ENCODE results near the gene ITGAV. TPM values are rescaled to one million over a fixed set of nuclear protein-coding genes. Genes with fewer than 3 reads are reported as not detected.

Gene ITGAV
- total RNA-seq, 2 donors from 2014 or later: 63.7 to 79.7 TPM

DNA sequence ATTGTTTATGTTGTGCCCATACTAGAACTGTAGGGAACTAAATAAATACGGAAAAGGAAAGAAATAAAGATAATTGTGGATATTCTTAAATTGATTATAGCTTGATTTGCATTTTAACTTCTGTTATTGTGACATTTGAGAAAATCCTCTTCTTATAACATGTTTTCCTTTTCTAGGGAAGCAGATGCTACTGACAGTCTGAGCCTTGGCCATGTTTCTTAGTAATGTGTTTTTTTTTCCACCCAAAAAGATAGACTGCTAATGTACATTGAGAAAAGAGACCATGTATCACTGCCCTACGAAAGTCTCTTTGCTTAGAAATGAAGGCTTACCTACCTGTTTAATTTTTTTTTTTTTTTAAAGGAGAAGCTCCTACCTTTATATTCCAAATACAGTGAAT, 22.2 kb downstream of the ITGAV start:
- Histone ChIP-seq H3K36me3 (ENCODE audit: control insufficient read depth, insufficient read depth, low read length) (peaks cover 65% of the 10 kb centered on the region), H3K4me3 (ENCODE audit: low read length) (no peak overlapping the region), H3K9ac (ENCODE audit: extremely low read depth, low read length, poor library complexity, severe bottlenecking) (no peak overlapping the region), H3K27ac (ENCODE audit: low read depth, low read length) (no peak overlapping the region), H3K9me3 (ENCODE audit: control insufficient read depth, low read length) (no peaks in the 10 kb centered on the region), H3K27me3 (ENCODE audit: control insufficient read depth, insufficient read depth, low read length, poor library complexity, severe bottlenecking) (no peaks in the 10 kb centered on the region), H3K4me1 (ENCODE audit: control insufficient read depth, insufficient read depth, low read length) (peaks cover 4% of the 10 kb centered on the region)
- 90 to 100% methylated on average over 1 to 2 of the region's 2 CpGs for WGBS, 2 experiments (ENCODE audit: insufficient coverage in 1 of 2, insufficient read length in 1 of 2)
- peaks cover 29% of the 10 kb centered on the region for H3K4me1 Mint-ChIP-seq
- no peak for DNase-seq
- H3K36me3 Mint-ChIP-seq (ENCODE audit: low read depth): peaks cover 8% of the 10 kb centered on the region
- no peak overlapping the region for H3K27ac Mint-ChIP-seq
- no peaks in the 10 kb centered on the region for H3K9me3 Mint-ChIP-seq
- H3K27me3 Mint-ChIP-seq (ENCODE audit: insufficient read depth): no peaks in the 10 kb centered on the region
- TF ChIP-seq, protein P1, sequence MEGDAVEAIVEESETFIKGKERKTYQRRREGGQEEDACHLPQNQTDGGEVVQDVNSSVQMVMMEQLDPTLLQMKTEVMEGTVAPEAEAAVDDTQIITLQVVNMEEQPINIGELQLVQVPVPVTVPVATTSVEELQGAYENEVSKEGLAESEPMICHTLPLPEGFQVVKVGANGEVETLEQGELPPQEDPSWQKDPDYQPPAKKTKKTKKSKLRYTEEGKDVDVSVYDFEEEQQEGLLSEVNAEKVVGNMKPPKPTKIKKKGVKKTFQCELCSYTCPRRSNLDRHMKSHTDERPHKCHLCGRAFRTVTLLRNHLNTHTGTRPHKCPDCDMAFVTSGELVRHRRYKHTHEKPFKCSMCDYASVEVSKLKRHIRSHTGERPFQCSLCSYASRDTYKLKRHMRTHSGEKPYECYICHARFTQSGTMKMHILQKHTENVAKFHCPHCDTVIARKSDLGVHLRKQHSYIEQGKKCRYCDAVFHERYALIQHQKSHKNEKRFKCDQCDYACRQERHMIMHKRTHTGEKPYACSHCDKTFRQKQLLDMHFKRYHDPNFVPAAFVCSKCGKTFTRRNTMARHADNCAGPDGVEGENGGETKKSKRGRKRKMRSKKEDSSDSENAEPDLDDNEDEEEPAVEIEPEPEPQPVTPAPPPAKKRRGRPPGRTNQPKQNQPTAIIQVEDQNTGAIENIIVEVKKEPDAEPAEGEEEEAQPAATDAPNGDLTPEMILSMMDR (conservative IDR thresholded peaks at IDR 0.05): no peak
- no peak overlapping the region for H3K4me3 Mint-ChIP-seq

DNA sequence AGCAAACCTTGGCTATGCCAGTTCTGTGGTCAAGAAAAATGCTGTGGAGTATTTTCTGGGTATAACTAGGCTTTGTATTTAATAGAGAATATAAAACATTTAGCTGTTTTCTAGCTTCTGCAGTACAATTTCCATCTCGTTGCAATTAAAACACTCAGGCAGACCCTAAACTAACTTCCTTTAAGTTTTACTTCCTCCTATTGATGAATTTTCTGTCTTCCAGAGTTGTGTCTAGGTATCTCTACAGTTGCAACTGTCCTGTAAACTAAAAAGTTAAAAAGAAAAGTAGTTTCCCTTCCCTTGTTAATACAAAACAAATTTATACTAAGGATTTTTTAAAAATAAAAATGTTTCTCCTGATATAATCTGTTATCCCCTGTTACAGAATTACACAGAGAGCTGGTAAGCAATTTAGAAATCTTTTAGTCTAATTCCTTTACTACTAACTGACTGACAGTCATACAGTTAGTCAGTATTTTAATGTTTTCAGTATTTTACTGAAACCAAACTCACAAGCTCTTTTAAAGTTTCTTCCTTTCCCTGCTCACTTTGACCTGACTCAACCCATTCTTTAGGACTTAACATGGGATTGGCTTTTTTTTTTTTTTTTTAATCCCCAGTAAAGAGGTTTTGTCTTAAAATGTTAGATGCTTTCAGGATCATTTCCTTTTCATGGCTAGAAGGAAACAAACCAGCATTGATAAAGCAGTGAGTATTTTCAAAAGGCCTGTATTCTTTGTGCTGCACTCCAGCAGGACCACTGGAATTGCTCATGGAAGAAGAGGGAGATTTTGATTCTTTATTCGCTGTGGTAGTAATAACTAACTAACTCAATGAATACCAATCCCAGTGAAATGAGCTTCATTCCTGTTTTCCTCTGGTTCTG, 22.9 kb downstream of the ITGAV start:
- Mint-ChIP-seq H3K27me3 (ENCODE audit: insufficient read depth) (no peaks in the 10 kb centered on the region), H3K4me1 (peaks cover 29% of the 10 kb centered on the region), H3K27ac (peak overlapping the region; percentile 35), H3K9me3 (no peaks in the 10 kb centered on the region), H3K36me3 (ENCODE audit: low read depth) (peaks cover 10% of the 10 kb centered on the region), H3K4me3 (no peak overlapping the region)
- Histone ChIP-seq H3K4me1 (ENCODE audit: control insufficient read depth, insufficient read depth, low read length) (peaks cover 4% of the 10 kb centered on the region), H3K27me3 (ENCODE audit: control insufficient read depth, insufficient read depth, low read length, poor library complexity, severe bottlenecking) (no peaks in the 10 kb centered on the region), H3K9me3 (ENCODE audit: control insufficient read depth, low read length) (no peaks in the 10 kb centered on the region), H3K36me3 (ENCODE audit: control insufficient read depth, insufficient read depth, low read length) (peaks cover 66% of the 10 kb centered on the region), H3K9ac (ENCODE audit: extremely low read depth, low read length, poor library complexity, severe bottlenecking) (no peak overlapping the region), H3K27ac (ENCODE audit: low read depth, low read length) (peak overlapping the region; percentile 12), H3K4me3 (ENCODE audit: low read length) (no peak overlapping the region)
- WGBS, 2 experiments (ENCODE audit: insufficient coverage in 1 of 2, insufficient read length in 1 of 2): 98% methylated on average over 2 of the region's 2 CpGs; no CpG with 5 or more reads in 1 of the 2 experiments
- TF ChIP-seq, protein P1 (conservative IDR thresholded peaks at IDR 0.05): no peak
- no peak for DNase-seq

DNA sequence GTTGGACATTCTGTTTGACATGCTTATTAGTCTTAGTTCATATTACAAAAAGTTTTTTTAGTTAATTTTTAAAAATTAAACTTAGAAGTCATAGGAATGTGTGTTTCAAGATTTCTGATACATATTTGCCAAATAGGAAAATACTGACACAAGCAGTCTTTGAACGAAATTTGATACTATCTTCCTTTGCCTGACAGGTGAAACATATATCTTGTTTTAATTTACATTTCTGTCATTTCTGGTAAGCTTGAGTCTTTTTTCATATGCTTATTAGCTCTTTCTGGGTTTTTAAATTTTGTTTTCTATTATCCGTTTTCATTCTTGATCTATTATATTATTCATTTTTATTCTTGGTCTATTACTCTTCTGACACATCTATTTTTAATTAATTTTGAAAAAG, 24.5 kb downstream of the ITGAV start:
- Mint-ChIP-seq H3K27me3 (ENCODE audit: insufficient read depth) (no peaks in the 10 kb centered on the region), H3K4me1 (peaks cover 18% of the 10 kb centered on the region), H3K27ac (no peak overlapping the region), H3K9me3 (no peaks in the 10 kb centered on the region), H3K4me3 (no peak overlapping the region), H3K36me3 (ENCODE audit: low read depth) (peaks cover 14% of the 10 kb centered on the region)
- TF ChIP-seq, protein P1 (conservative IDR thresholded peaks at IDR 0.05): no peak
- WGBS, 2 experiments (ENCODE audit: insufficient coverage in 1 of 2, insufficient read length in 1 of 2): 80 to 100% methylated on average over 1 of the region's 2 CpGs
- H3K27me3 ChIP-seq (ENCODE audit: control insufficient read depth, insufficient read depth, low read length, poor library complexity, severe bottlenecking): no peaks in the 10 kb centered on the region
- no peak overlapping the region for H3K4me3 ChIP-seq (ENCODE audit: low read length)
- no peak for DNase-seq
- H3K4me1 ChIP-seq (ENCODE audit: control insufficient read depth, insufficient read depth, low read length): peaks cover 4% of the 10 kb centered on the region
- no peak overlapping the region for H3K9ac ChIP-seq (ENCODE audit: extremely low read depth, low read length, poor library complexity, severe bottlenecking)
- no peaks in the 10 kb centered on the region for H3K9me3 ChIP-seq (ENCODE audit: control insufficient read depth, low read length)
- H3K27ac ChIP-seq (ENCODE audit: low read depth, low read length): no peak overlapping the region
- H3K36me3 ChIP-seq (ENCODE audit: control insufficient read depth, insufficient read depth, low read length): peaks cover 68% of the 10 kb centered on the region
